ENCODE measurements around the gene GSTCD.
A peak's percentile ranks its signal among the peaks of the same experiment; 100 is the strongest.

Gene GSTCD, protein sequence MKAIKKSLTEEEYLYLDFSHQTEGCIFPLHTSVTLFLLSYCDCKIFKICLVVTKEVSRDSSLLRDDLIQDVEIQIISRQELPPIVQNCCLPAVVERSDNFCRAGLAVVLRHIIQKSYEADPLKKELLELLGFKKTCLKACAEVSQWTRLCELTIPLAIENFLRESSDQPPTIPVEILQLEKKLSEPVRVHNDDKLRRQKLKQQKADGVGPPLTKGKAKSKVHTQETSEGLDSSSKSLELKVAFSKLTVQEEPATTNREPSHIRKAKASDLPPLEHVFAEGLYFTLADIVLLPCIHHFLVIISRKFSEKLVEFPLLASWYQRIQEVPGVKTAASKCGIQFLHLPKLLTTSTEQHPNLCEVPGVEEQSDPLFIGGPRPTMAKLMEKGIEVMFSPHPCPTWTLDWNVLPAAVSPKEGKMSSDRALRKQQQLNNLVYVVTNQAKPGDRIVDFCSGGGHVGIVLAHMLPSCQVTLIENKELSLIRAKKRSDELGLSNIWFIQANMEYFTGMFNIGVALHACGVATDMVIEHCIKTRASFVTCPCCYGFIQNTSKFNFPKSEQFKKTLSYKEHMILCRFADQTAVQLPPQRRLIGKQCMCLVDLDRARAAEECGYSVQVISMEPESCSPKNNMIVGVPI

DNA sequence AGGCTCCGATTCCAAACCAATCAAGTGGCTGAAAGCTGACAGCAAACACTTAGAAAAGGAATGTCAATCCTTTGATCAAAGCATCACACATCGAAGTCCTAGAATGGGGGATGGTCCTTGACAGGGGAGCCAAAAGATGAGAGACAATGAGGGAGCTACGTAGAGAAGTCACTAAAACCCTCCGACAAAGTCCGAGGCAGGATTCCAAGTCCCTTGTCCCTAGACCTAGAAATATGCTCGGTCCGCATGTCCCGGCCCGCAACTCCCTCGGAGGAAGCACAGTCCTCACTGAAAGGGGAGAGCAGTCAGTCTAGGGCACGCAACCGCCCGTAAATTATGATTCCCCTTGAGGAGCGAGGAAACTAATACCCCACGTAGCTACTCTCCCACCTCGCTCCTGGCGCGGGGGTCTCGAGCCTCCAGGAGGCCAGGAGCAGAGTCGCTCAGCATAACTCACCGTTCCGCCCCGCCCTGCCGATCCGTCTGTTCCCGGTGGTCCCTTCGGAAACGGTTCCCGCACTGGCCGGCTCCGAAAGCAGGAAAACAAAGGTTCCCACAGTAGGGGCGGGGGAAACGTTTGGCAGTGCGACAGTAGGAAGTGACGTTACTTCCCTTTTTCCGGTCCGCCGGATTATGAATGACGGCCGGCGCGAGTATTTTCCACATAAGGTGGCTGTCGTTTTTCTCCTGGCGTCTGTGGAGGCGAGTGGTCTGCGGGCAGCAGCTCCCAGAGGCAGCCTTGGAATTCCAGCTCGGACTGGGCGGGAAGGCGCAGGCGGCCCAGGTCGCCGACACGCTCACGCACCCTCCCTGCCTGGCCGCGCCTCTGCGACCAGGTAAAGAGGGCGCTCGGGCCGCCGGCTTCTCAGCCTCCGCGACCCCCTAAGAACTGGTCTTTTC is at the start of gene GSTCD, which contains the start of gene INTS12:
GSTCD (plus strand) TSS at position 604 of the 900 bp plus-strand sequence. CDS start 8,830 bp downstream, outside the sequence.
INTS12 (minus strand) TSS at position 509 of the 900 bp plus-strand sequence. CDS start 8,684 bp downstream, outside the sequence.
- Histone ChIP-seq H3K27me3 (ENCODE audit: control insufficient read depth, insufficient read depth, low read length) (no peaks in the 10 kb centered on the region), H3K27ac (peak within 1 kb of the TSS; percentile 74), H2AFZ (peak within 1 kb of the TSS; percentile 86), H3K4me2 (ENCODE audit: low read length) (peak within 1 kb of the TSS; percentile 97), H3K36me3 (ENCODE audit: control insufficient read depth, insufficient read depth, low read length) (no peaks in the 10 kb centered on the region), H3K9ac (peak within 1 kb of the TSS; percentile 61), H3K9me3 (ENCODE audit: control insufficient read depth, low read length) (no peaks in the 10 kb centered on the region), H3K4me1 (peaks cover 5% of the 10 kb centered on the region), H3K79me2 (peaks cover 6% of the 10 kb centered on the region), H3K4me3 (ENCODE audit: low read depth, low read length) (peak within 1 kb of the TSS; percentile 90)
- TF ChIP-seq, protein P1, sequence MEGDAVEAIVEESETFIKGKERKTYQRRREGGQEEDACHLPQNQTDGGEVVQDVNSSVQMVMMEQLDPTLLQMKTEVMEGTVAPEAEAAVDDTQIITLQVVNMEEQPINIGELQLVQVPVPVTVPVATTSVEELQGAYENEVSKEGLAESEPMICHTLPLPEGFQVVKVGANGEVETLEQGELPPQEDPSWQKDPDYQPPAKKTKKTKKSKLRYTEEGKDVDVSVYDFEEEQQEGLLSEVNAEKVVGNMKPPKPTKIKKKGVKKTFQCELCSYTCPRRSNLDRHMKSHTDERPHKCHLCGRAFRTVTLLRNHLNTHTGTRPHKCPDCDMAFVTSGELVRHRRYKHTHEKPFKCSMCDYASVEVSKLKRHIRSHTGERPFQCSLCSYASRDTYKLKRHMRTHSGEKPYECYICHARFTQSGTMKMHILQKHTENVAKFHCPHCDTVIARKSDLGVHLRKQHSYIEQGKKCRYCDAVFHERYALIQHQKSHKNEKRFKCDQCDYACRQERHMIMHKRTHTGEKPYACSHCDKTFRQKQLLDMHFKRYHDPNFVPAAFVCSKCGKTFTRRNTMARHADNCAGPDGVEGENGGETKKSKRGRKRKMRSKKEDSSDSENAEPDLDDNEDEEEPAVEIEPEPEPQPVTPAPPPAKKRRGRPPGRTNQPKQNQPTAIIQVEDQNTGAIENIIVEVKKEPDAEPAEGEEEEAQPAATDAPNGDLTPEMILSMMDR (IDR thresholded peaks at IDR 0.05), result no peak

DNA sequence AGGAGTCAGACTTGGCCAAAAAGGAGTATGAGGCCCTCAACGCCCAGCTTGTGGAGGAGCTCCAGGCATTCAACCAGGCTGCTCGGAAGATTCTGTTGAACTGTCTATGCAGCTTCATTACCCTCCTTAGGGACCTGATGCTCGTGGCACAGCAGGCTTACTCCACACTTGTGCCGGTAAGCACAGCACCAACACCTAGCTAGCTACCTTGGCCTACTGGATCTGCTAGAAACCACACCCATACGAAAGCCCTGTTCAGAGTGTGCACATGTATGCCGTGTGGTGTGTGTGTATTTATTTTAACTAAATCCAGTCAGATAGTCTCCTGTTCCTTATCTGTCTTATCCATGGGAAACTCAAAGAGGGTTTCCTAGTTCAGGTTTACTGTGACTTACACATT is 49.4 kb upstream of the GSTCD start:
- Histone ChIP-seq H3K27ac (no peak overlapping the region), H3K9me3 (ENCODE audit: control insufficient read depth, low read length) (no peaks in the 10 kb centered on the region), H3K9ac (no peak overlapping the region), H3K27me3 (ENCODE audit: control insufficient read depth, insufficient read depth, low read length) (no peaks in the 10 kb centered on the region), H3K36me3 (ENCODE audit: control insufficient read depth, insufficient read depth, low read length) (no peaks in the 10 kb centered on the region), H3K4me2 (ENCODE audit: low read length) (no peak overlapping the region), H3K79me2 (no peaks in the 10 kb centered on the region), H3K4me1 (no peaks in the 10 kb centered on the region), H3K4me3 (ENCODE audit: low read depth, low read length) (no peak overlapping the region), H2AFZ (no peak overlapping the region)
- TF ChIP-seq, protein P1 (IDR thresholded peaks at IDR 0.05), result no peak

DNA sequence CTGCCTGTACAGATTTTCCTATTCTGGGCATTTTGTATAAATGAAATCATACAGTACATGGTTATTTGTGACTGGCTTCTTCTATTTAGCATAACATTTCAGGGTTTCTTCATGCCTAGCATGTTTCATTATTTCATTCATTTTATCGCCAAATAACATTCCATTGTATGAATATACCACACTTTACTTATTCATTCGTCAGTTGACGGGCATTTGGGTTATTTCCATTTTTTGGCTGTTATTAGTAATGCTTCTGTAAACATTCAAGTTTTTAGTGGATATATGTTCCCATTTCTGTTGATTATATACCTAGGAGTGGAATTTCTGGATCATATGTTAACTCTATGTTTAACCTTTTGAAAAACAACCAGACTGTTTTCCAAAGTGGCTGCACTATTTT is 47.6 kb upstream of the GSTCD start:
- Histone ChIP-seq H3K4me2 (ENCODE audit: low read length) (no peak overlapping the region), H3K9me3 (ENCODE audit: control insufficient read depth, low read length) (no peaks in the 10 kb centered on the region), H3K4me1 (no peaks in the 10 kb centered on the region), H3K4me3 (ENCODE audit: low read depth, low read length) (no peak overlapping the region), H3K79me2 (no peaks in the 10 kb centered on the region), H3K9ac (no peak overlapping the region), H3K36me3 (ENCODE audit: control insufficient read depth, insufficient read depth, low read length) (no peaks in the 10 kb centered on the region), H3K27ac (no peak overlapping the region), H2AFZ (no peak overlapping the region), H3K27me3 (ENCODE audit: control insufficient read depth, insufficient read depth, low read length) (no peaks in the 10 kb centered on the region)
- TF ChIP-seq, protein P1 (IDR thresholded peaks at IDR 0.05), result no peak

DNA sequence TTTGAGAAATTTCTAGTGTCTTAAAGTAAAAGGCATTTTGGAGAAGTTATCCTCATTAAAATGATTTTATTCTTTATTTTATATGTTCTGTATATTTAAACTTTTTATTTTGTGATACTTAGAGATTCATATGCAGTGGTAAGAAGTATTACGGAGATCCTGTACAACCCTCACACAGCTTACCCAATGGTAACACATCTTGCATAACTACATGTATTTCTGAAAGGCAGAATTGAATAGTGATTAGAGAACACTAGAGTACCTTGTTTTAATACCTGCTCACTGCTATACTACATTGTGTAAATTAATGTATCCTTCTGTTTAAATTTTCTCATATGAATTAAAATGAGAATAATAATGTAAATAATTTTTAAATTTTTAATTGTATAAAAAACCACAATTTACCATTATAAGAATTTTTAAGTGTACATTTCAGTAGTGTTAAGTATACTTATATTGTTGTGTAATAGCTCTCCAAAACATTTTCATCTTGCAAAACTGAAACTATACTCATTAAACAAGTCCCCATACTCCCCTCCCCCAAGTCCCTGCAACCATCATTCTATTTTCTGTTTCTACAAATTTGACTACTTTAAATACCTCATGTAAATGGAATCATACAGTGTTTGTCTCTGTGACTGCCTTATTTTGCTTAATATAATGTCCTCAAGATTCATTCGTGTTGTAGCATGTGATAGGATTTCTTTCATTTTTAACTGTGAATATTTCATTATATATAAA is 45.5 kb upstream of the GSTCD start:
- Histone ChIP-seq H3K27ac (no peak overlapping the region), H3K27me3 (ENCODE audit: control insufficient read depth, insufficient read depth, low read length) (no peaks in the 10 kb centered on the region)

More for the DNA sequence above, 45.5 kb upstream of the GSTCD start:
- no peak overlapping the region for H3K4me3 ChIP-seq (ENCODE audit: low read depth, low read length)
- H3K4me2 ChIP-seq (ENCODE audit: low read length), result no peak overlapping the region
- no peaks in the 10 kb centered on the region for H3K79me2 ChIP-seq
- no peaks in the 10 kb centered on the region for H3K9me3 ChIP-seq (ENCODE audit: control insufficient read depth, low read length)
- TF ChIP-seq, protein P1 (IDR thresholded peaks at IDR 0.05), result no peak
- H2AFZ ChIP-seq, result no peak overlapping the region
- no peaks in the 10 kb centered on the region for H3K4me1 ChIP-seq
- H3K36me3 ChIP-seq (ENCODE audit: control insufficient read depth, insufficient read depth, low read length), result no peaks in the 10 kb centered on the region
- no peak overlapping the region for H3K9ac ChIP-seq

All from parathyroid adenoma (tissue), 2 donors.